Embryonic facial prominence (tissue), 1 donor: Measurements from ENCODE around the gene CSN3.
"Not testable (repeated sequence)": the region's sequence is repeated elsewhere in the genome, so short reads cannot be mapped to it uniquely, and the experiment has no call there.

Experiments
- DNase-seq: peaks from one replicate; pipeline ENCODE4 v3.0.0-alpha.2; 2016; ENCODE audit errors: extremely low spot score

Gene CSN3

GRCh38 chr4:70242297-70242696, at the start of gene CSN3:
TSS of gene CSN3 (plus strand) at chr4:70242597. CDS start at chr4:70244820, 2,223 bp downstream.
- not testable (repeated sequence) for DNase-seq

- no peak for DNase-seq
These were observed 49.5 kb upstream of the CSN3 start for GRCh38 chr4:70192895-70193294.

- DNase-seq: no peak
These were observed 47.0 kb upstream of the CSN3 start, which contains the start of gene ODAM for GRCh38 chr4:70195425-70195824. TSS of gene ODAM (plus strand) at chr4:70195725. CDS start at chr4:70196544, 819 bp downstream.

GRCh38 chr4:70196857-70197256, 45.5 kb upstream of the CSN3 start:
- no peak for DNase-seq

- no peak for DNase-seq
These were observed 44.6 kb upstream of the CSN3 start for GRCh38 chr4:70197842-70198241.

- no peak for DNase-seq
These were observed 38.8 kb upstream of the CSN3 start for GRCh38 chr4:70203601-70204000.

- DNase-seq: not testable (repeated sequence)
These were observed 29.6 kb upstream of the CSN3 start for GRCh38 chr4:70212752-70213151.

GRCh38 chr4:70216109-70216508, 26.3 kb upstream of the CSN3 start:
- not testable (repeated sequence) for DNase-seq

GRCh38 chr4:70216550-70216949, 25.8 kb upstream of the CSN3 start:
- DNase-seq: not testable (repeated sequence)

- DNase-seq: not testable (repeated sequence)
These were observed 21.0 kb upstream of the CSN3 start for GRCh38 chr4:70221389-70221788.

- not testable (repeated sequence) for DNase-seq
These were observed 20.6 kb upstream of the CSN3 start for GRCh38 chr4:70221818-70222217.

- no peak for DNase-seq
These were observed 16.6 kb upstream of the CSN3 start, which contains the start of gene FDCSP for GRCh38 chr4:70225824-70226223. TSS of gene FDCSP (plus strand) at chr4:70226124. CDS start at chr4:70231195, 5,071 bp downstream.

GRCh38 chr4:70236125-70236524, 6.3 kb upstream of the CSN3 start:
- no peak for DNase-seq

- no peak for DNase-seq
These were observed 3.1 kb upstream of the CSN3 start for GRCh38 chr4:70239131-70239883.

- DNase-seq: no peak
These were observed 2.4 kb upstream of the CSN3 start for GRCh38 chr4:70239884-70240591.

- DNase-seq: no peak
These were observed 694 bp downstream of the CSN3 start for GRCh38 chr4:70243091-70243490.

GRCh38 chr4:70251250-70251944, 9.0 kb downstream of the CSN3 start:
- no peak for DNase-seq

- no peak for DNase-seq
These were observed 9.5 kb downstream of the CSN3 start for GRCh38 chr4:70251945-70252277.

GRCh38 chr4:70269674-70270073, 27.3 kb downstream of the CSN3 start:
- no peak for DNase-seq

GRCh38 chr4:70277121-70277520, 34.7 kb downstream of the CSN3 start:
- no peak for DNase-seq

- no peak for DNase-seq
These were observed 38.2 kb downstream of the CSN3 start for GRCh38 chr4:70280567-70280966.

GRCh38 chr4:70288651-70289050, 46.3 kb downstream of the CSN3 start:
- no peak for DNase-seq
